K562 (cell line): Measurements from ENCODE around the gene KIF3A. TPM values are rescaled to one million over a fixed set of nuclear protein-coding genes. Genes with fewer than 3 reads are reported as not detected.

Experiments
- ATAC-seq: fragments of 200-7000 bp; cut with Tn5 transposase; 3 replicates; pipeline ENCODE4 v1.9.1; 2020; ENCODE audit warnings: moderate library complexity
- BruUV-seq: library from RNA; stranded (reverse); fragments of 400-500 nt; replicated peaks from 2 replicates; lab custom pipeline; 2021; lab: Mats Ljungman, UMichigan
- CTCF ChIA-PET: fragments of 300-600 bp; formaldehyde crosslinking; extraction: SDS; loops from one replicate; lab custom pipeline; 2021; ENCODE audit warnings: low intra/inter-chr PET ratio; lab: Yijun Ruan, JAX
- POLR2A ChIA-PET: fragments of 300-600, 350-650 bp; sonication (Branson Sonifier 250); formaldehyde crosslinking; extraction: SDS; loops from one replicate; lab custom pipeline; 2021; ENCODE audit warnings: antibody characterized with exemption, inconsistent platforms; lab: Yijun Ruan, JAX
- DNase-seq, 4 experiments: peaks; one replicate each; pipeline versions ENCODE4 v3.0.0 to v3.0.0-alpha.2; 2011 to 2018; ENCODE audit warnings: low spot score in 3 of 4, mixed read lengths in 3 of 4; ENCODE audit errors: extremely low read depth in 1 of 4
- FAIRE-seq: peaks from 2 replicates; lab custom pipeline; 2011; peaks lifted over from hg19 to GRCh38; lab: Jason Lieb, UNC
- H2AFZ ChIP-seq: 2 replicates; pipeline ENCODE4 v1.6.0; 2011; ENCODE audit warnings: low read depth, low read length, control low read depth, inconsistent platforms
- H3K27ac ChIP-seq: fragments of 200-600 bp; 3 replicates; pipeline ENCODE4 v1.8.0; 2011; ENCODE audit warnings: low read depth, mild to moderate bottlenecking, control low read depth, inconsistent platforms, low read length, moderate library complexity, mixed read lengths; ENCODE audit errors: extremely low read depth
- H3K27me3 ChIP-seq, 2 experiments: fragments of 300-600 bp in 1 of 2; 2 replicates in 1 of 2; 3 replicates in 1 of 2; pipeline versions ENCODE4 v1.6.0 to v1.8.0; 2011; ENCODE audit warnings: inconsistent platforms in 2 of 2, low read length in 2 of 2, mild to moderate bottlenecking in 1 of 2, mixed read lengths in 1 of 2, moderate library complexity in 1 of 2; ENCODE audit not compliant: control insufficient read depth in 2 of 2, insufficient read depth in 2 of 2
- H3K36me3 ChIP-seq: fragments of 300-600 bp; 3 replicates; pipeline ENCODE4 v1.8.0; 2011; ENCODE audit warnings: mild to moderate bottlenecking, low read length, inconsistent platforms; ENCODE audit not compliant: control insufficient read depth, insufficient read depth
- H3K4me1 ChIP-seq, 2 experiments: fragments of 200-600 bp in 1 of 2; replicated peaks in 1 of 2; 2 replicates in 1 of 2; 3 replicates in 1 of 2; pipeline versions ENCODE4 v1.5.1 to v1.8.0; 2011; ENCODE audit warnings: inconsistent platforms in 2 of 2, low read length in 2 of 2, mild to moderate bottlenecking in 1 of 2, mixed read lengths in 1 of 2, moderate library complexity in 1 of 2; ENCODE audit not compliant: control insufficient read depth in 2 of 2, insufficient read depth in 2 of 2
- H3K4me2 ChIP-seq: 2 replicates; pipeline ENCODE4 v1.6.1; 2011; ENCODE audit warnings: low read length, control low read depth, inconsistent platforms, mixed read lengths; ENCODE audit not compliant: insufficient read depth
- H3K4me3 ChIP-seq: fragments of 200-600 bp; sonication (generic), shearing (Covaris generic); 2 replicates; pipeline ENCODE4 v1.5.1; 2016; ENCODE audit warnings: control low read depth, inconsistent platforms
- H3K79me2 ChIP-seq: fragments of 200-600 bp; 3 replicates; pipeline ENCODE4 v1.8.0; 2011; ENCODE audit warnings: low read length, inconsistent platforms; ENCODE audit not compliant: control insufficient read depth, insufficient read depth
- H3K9ac ChIP-seq, 2 experiments: 2 replicates each; pipeline versions ENCODE4 v1.6.0 to v1.6.1; 2011; ENCODE audit warnings: low read depth in 2 of 2, low read length in 2 of 2, control low read depth in 1 of 2, inconsistent platforms in 1 of 2, mild to moderate bottlenecking in 1 of 2, mixed read lengths in 1 of 2; ENCODE audit not compliant: insufficient read depth in 1 of 2
- H3K9me1 ChIP-seq: one replicate; pipeline ENCODE4 v1.6.0; 2011; ENCODE audit warnings: inconsistent platforms, mild to moderate bottlenecking, low read length, moderate library complexity; ENCODE audit not compliant: control insufficient read depth, insufficient read depth
- H3K9me3 ChIP-seq: replicated peaks from 2 replicates; pipeline ENCODE4 v1.5.1; 2011; ENCODE audit warnings: low read depth, low read length, inconsistent platforms; ENCODE audit not compliant: control insufficient read depth, insufficient read depth
- H4K20me1 ChIP-seq: replicated peaks from 2 replicates; pipeline ENCODE4 v1.6.1; 2011; ENCODE audit warnings: low read length, inconsistent platforms, mixed read lengths; ENCODE audit not compliant: control insufficient read depth, insufficient read depth
- ATF7 ChIP-seq: fragments of 450-650 bp; IDR thresholded peaks from 2 replicates; pipeline ENCODE4 v1.7.1; 2014; ENCODE audit warnings: mild to moderate bottlenecking, moderate library complexity
- CBX5 ChIP-seq: IDR thresholded peaks from 2 replicates; pipeline ENCODE4 v1.6.1; 2014; ENCODE audit warnings: low read depth, borderline replicate concordance
- GMEB1 ChIP-seq: fragments of 250-450 bp; sonication (Bioruptor Pico); IDR thresholded peaks from 2 replicates; pipeline ENCODE4 v1.4.0; 2020; ENCODE audit warnings: mild to moderate bottlenecking
- MXI1 ChIP-seq: IDR thresholded peaks from 2 replicates; pipeline ENCODE4 v1.6.1; 2011; ENCODE audit warnings: low read depth, mild to moderate bottlenecking, improper control_type of control experiment, low read length
- MYBL2 ChIP-seq, 2 experiments: fragments of 450-650 bp in 1 of 2; sonication (generic) in 1 of 2; formaldehyde crosslinking in 1 of 2; IDR thresholded peaks; 2 replicates each; pipeline versions ENCODE4 v1.6.1 to v1.8.1; 2017 to 2022; ENCODE audit warnings: borderline replicate concordance in 1 of 2, inconsistent platforms in 1 of 2, low read depth in 1 of 2, mild to moderate bottlenecking in 1 of 2, missing genetic modification reagents in 1 of 2, moderate library complexity in 1 of 2
- NR1H2 ChIP-seq: sonication (generic); formaldehyde crosslinking; IDR thresholded peaks from 2 replicates; pipeline ENCODE4 v1.4.0; 2020; ENCODE audit warnings: mild to moderate bottlenecking, missing genetic modification reagents
- RB1 ChIP-seq: fragments of 450-650 bp; IDR thresholded peaks from 2 replicates; pipeline ENCODE4 v1.6.1; 2017; ENCODE audit warnings: low read depth, mild to moderate bottlenecking
- RBM34 ChIP-seq: fragments of 200-400 bp; formaldehyde crosslinking; IDR thresholded peaks from 2 replicates; pipeline ENCODE4 v1.6.1; 2018; ENCODE audit warnings: low read length, borderline replicate concordance; ENCODE audit not compliant: insufficient read depth
- TAF15 ChIP-seq: fragments of 200-400 bp; formaldehyde crosslinking; IDR thresholded peaks from 2 replicates; pipeline ENCODE4 v1.6.1; 2017; ENCODE audit warnings: mild to moderate bottlenecking, low read depth, low read length, moderate library complexity
- ZNF707 ChIP-seq: fragments of 250-450 bp; sonication (Bioruptor Pico); conservative IDR thresholded peaks from 2 replicates; pipeline ENCODE4 v1.8.0; 2022; ENCODE audit warnings: inconsistent platforms, mild to moderate bottlenecking, moderate library complexity
- WGBS: fragments of 100-300 bp; shearing (Covaris generic); methylation state at CpG from one replicate; pipeline ENCODE4 v1.1.6; 2016; ENCODE audit warnings: low coverage, mixed read lengths; ENCODE audit not compliant: insufficient coverage; ENCODE audit errors: missing lambda C conversion rate; 5-methylcytosine and 5-hydroxymethylcytosine counted together
- in situ Hi-C: fragments of 300-500 bp; cut with MboI; formaldehyde crosslinking; loops from 4 replicates; pipeline ENCODE4 v1.15.0; 2018; ENCODE audit warnings: inconsistent platforms, mixed read lengths
- intact Hi-C: fragments of 100-400 bp; cut with micrococcal nuclease; formaldehyde crosslinking; loops from 2 replicates; pipeline ENCODE4 v1.14.2; 2022
- polyA plus RNA-seq, 8 experiments: library from polyadenylated mRNA; depleted of rRNA in 4 of 8; stranded (reverse) in 5 of 8; unstranded in 3 of 8; fragments of >200 nt; fragmentation: Nextera tagmentation in 2 of 8; fragmentation: Illumina TruSeq in 1 of 8; extraction: Ambion mirVana in 2 of 8; extraction: Trizol in 1 of 8; gene quantifications; 2 replicates each; pipeline versions ENCODE4 v1.2.1 to v1.2.3, GENCODE V29; 2011 to 2014; ENCODE audit warnings: inconsistent platforms in 1 of 8, missing spikeins in 1 of 8
- total RNA-seq, 7 experiments: library from RNA; depleted of rRNA in 6 of 7; stranded (reverse); fragments of >200 nt in 6 of 7; fragmentation: Illumina TruSeq in 2 of 7; extraction: Trizol in 2 of 7; gene quantifications; 2 replicates each; pipeline versions ENCODE4 v1.2.1 to v1.2.3, GENCODE V29; 2011 to 2021; ENCODE audit warnings: low replicate concordance in 1 of 7
- TF ChIP-seq, protein P1 (sequence below), 2 experiments: fragments of 250-450 bp in 1 of 2; fragments of 450-650 bp in 1 of 2; sonication (Bioruptor Pico) in 1 of 2; IDR thresholded peaks; 2 replicates each; pipeline versions ENCODE4 v1.6.1 to v1.8.0; 2016 to 2021; ENCODE audit warnings: mild to moderate bottlenecking in 2 of 2, moderate library complexity in 2 of 2, missing compliant biosample characterization in 1 of 2, missing genetic modification characterization in 1 of 2

KIF3A gene
- total and polyA plus RNA-seq, 9 of the 15 experiments (the other 6 are each of a cell fraction or from before 2014, with no cell fraction given), result 1.5 to 7.8 (median 6.0) TPM

- no peaks in the 10 kb centered on the region for H4K20me1 ChIP-seq
- no peaks in the 10 kb centered on the region for H3K27me3 ChIP-seq
- H3K27ac ChIP-seq, result no peak overlapping the region
- 92% methylated on average over 1 of the region's 1 CpG for WGBS
- peak overlapping the region; percentile 18; the same call in 1 of the 2 replicates for H2AFZ ChIP-seq
- ChIA-PET POLR2A (interaction anchor here (0.9 to 2.3 kb wide), 3 partner anchors 11 to 20 kb away, joined by 3 to 8 read pairs (median 5); no protein-coding TSS in a partner anchor), CTCF (no interaction called here)
- no peaks in the 10 kb centered on the region for H3K9me1 ChIP-seq
- H3K36me3 ChIP-seq, result no peaks in the 10 kb centered on the region
- in situ Hi-C loops (no loop called here), intact Hi-C loops (loop anchor here (10.0 kb wide), 1 partner anchor 206 kb away; no protein-coding TSS in a partner anchor)
- H3K4me2 ChIP-seq, result no peak overlapping the region
- peaks cover 10 to 37% of the 10 kb centered on the region in 2 experiments; a peak in 4 of 5 replicates for H3K4me1 ChIP-seq
- DNase-seq (no peak), FAIRE-seq (no peak), ATAC-seq (no peak)
- H3K9me3 ChIP-seq, result no peaks in the 10 kb centered on the region
- H3K4me3 ChIP-seq, result no peak overlapping the region
- H3K79me2 ChIP-seq, result no peaks in the 10 kb centered on the region
- H3K9ac ChIP-seq, result peak overlapping the region in 1 of 2 experiments; percentile 0; a peak in 1 of 4 replicates
- no TSS peak for BruUV-seq
- TF ChIP-seq RB1, result no peak
- TF ChIP-seq, protein P1, sequence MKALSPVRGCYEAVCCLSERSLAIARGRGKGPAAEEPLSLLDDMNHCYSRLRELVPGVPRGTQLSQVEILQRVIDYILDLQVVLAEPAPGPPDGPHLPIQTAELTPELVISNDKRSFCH (CRISPR knock-in tag; IDR thresholded peaks at IDR 0.05), result no peak
- TF ChIP-seq, protein P1 (tag; IDR thresholded peaks at IDR 0.05), result no peak
- TF ChIP-seq TAF15, result no peak
- TF ChIP-seq ZNF707 (CRISPR knock-in tag), result no peak
- TF ChIP-seq RBM34, result no peak
- no peak for TF ChIP-seq NR1H2 (CRISPR knock-in tag)
- no peak for TF ChIP-seq MXI1
- no peak for TF ChIP-seq MYBL2 (IDR thresholded peaks at IDR 0.05; ENCODE audit: low read depth)
- no peak for TF ChIP-seq MYBL2 (CRISPR knock-in tag; IDR thresholded peaks at IDR 0.05; ENCODE audit: borderline replicate concordance)
- no peak for TF ChIP-seq GMEB1 (CRISPR knock-in tag)
- TF ChIP-seq ATF7, result no peak
- no peak for TF ChIP-seq CBX5
- TF ChIP-seq, all 486 proteins: peak for 0
These were observed 58.6 kb downstream of the KIF3A start for GRCh38 chr5:132678735-132679134.
